ENCODE data around the gene BEST1.

Gene BEST1

GRCh38 chr11:61964666-61965271, 14.6 kb downstream of the BEST1 start:
- DNase-seq, result peak; percentile 34

GRCh38 chr11:61966734-61967115, 16.6 kb downstream of the BEST1 start:
- peak; percentile 60 for DNase-seq

GRCh38 chr11:61967116-61967923, 17.2 kb downstream of the BEST1 start, which contains the start of gene FTH1:
Gene FTH1, minus strand, starts transcription at chr11:61967634. Its CDS starts 209 bp downstream, at chr11:61967425.
- peak; percentile 94 for DNase-seq

- peak; percentile 49 for DNase-seq
Measured at GRCh38 chr11:61967924-61968757, 18.0 kb downstream of the BEST1 start.

GRCh38 chr11:61968758-61969390, 18.7 kb downstream of the BEST1 start:
- no peak for DNase-seq

GRCh38 chr11:61969391-61969758, 19.2 kb downstream of the BEST1 start:
- no peak for DNase-seq

GRCh38 chr11:61969838-61970662, 19.9 kb downstream of the BEST1 start:
- peak; percentile 38 for DNase-seq

- peak; percentile 55 for DNase-seq
Measured at GRCh38 chr11:61971248-61972111, 21.3 kb downstream of the BEST1 start.

- no peak for DNase-seq
Measured at GRCh38 chr11:61972112-61972671, 22.0 kb downstream of the BEST1 start.

GRCh38 chr11:61972672-61973475, 22.7 kb downstream of the BEST1 start:
- peak; percentile 32 for DNase-seq

GRCh38 chr11:61973476-61974162, 23.5 kb downstream of the BEST1 start:
- DNase-seq, result no peak

GRCh38 chr11:61974766-61975631, 24.8 kb downstream of the BEST1 start:
- no peak for DNase-seq

GRCh38 chr11:61975638-61976419, 25.7 kb downstream of the BEST1 start:
- no peak for DNase-seq

GRCh38 chr11:61976420-61976800, 26.3 kb downstream of the BEST1 start:
- DNase-seq, result no peak

- DNase-seq, result no peak
Measured at GRCh38 chr11:61976813-61977475, 26.8 kb downstream of the BEST1 start.

- no peak for DNase-seq
Measured at GRCh38 chr11:61978703-61979661, 28.8 kb downstream of the BEST1 start.
